Trophoblast cell (in vitro differentiated cells and primary cell): ENCODE results near the gene BCL7C.

ENCODE experiments used
- DNase-seq, 2 donors: peaks; one replicate each; pipeline ENCODE4 v3.0.0-alpha.2; 2016
- H2AFZ ChIP-seq: 2 replicates; pipeline ENCODE4 v1.6.1; 2013; ENCODE audit warnings: low read length, moderate library complexity, mild to moderate bottlenecking; ENCODE audit not compliant: insufficient read depth, poor library complexity
- H2AK5ac ChIP-seq: 2 replicates; pipeline ENCODE4 v1.6.1; 2013; ENCODE audit warnings: mild to moderate bottlenecking, low read length
- H2BK120ac ChIP-seq: 2 replicates; pipeline ENCODE4 v1.6.1; 2013; ENCODE audit warnings: low read length, mild to moderate bottlenecking, moderate library complexity; ENCODE audit not compliant: insufficient read depth, poor library complexity
- H2BK12ac ChIP-seq: 2 replicates; pipeline ENCODE4 v1.6.1; 2013; ENCODE audit warnings: mild to moderate bottlenecking, low read length, moderate library complexity
- H2BK5ac ChIP-seq: 2 replicates; pipeline ENCODE4 v1.6.1; 2013; ENCODE audit warnings: low read length, low read depth, moderate library complexity, mild to moderate bottlenecking; ENCODE audit not compliant: poor library complexity
- H3K14ac ChIP-seq: 2 replicates; pipeline ENCODE4 v1.6.1; 2013; ENCODE audit warnings: mild to moderate bottlenecking, low read length
- H3K18ac ChIP-seq: 2 replicates; pipeline ENCODE4 v1.6.1; 2013; ENCODE audit warnings: mild to moderate bottlenecking, low read length
- H3K23ac ChIP-seq: 2 replicates; pipeline ENCODE4 v1.6.1; 2013; ENCODE audit warnings: low read length
- H3K27ac ChIP-seq: 2 replicates; pipeline ENCODE4 v1.5.1; 2013; ENCODE audit warnings: low read depth, mild to moderate bottlenecking, inconsistent platforms, low read length, moderate library complexity
- H3K27me3 ChIP-seq: 2 replicates; pipeline ENCODE4 v1.6.1; 2013; ENCODE audit warnings: inconsistent platforms, mild to moderate bottlenecking, low read length, moderate library complexity; ENCODE audit not compliant: insufficient read depth
- H3K36me3 ChIP-seq, 2 experiments: 1 replicate in 1 of 2; 2 replicates in 1 of 2; pipeline ENCODE4 v1.6.1; 2013; ENCODE audit warnings: low read length in 2 of 2, mild to moderate bottlenecking in 2 of 2, moderate library complexity in 1 of 2; ENCODE audit not compliant: insufficient read depth in 2 of 2, control insufficient read depth in 1 of 2
- H3K4ac ChIP-seq: 2 replicates; pipeline ENCODE4 v1.6.1; 2013; ENCODE audit warnings: low read depth, mild to moderate bottlenecking, low read length, moderate library complexity
- H3K4me1 ChIP-seq, 2 experiments: 1 replicate in 1 of 2; 2 replicates in 1 of 2; pipeline ENCODE4 v1.6.1; 2013; ENCODE audit warnings: low read length in 2 of 2, mild to moderate bottlenecking in 2 of 2, moderate library complexity in 1 of 2; ENCODE audit not compliant: insufficient read depth in 2 of 2, control insufficient read depth in 1 of 2
- H3K4me2 ChIP-seq: 2 replicates; pipeline ENCODE4 v1.6.1; 2013; ENCODE audit warnings: inconsistent platforms, mild to moderate bottlenecking, low read length, moderate library complexity
- H3K4me3 ChIP-seq: 2 replicates; pipeline ENCODE4 v1.5.1; 2013; ENCODE audit warnings: mild to moderate bottlenecking, low read depth, low read length, inconsistent platforms
- H3K79me1 ChIP-seq: one replicate; pipeline ENCODE4 v1.6.1; 2013; ENCODE audit warnings: low read length
- H3K79me2 ChIP-seq: 2 replicates; pipeline ENCODE4 v1.6.1; 2013; ENCODE audit warnings: low read length, mild to moderate bottlenecking; ENCODE audit not compliant: control insufficient read depth, insufficient read depth, poor library complexity
- H3K9ac ChIP-seq: 2 replicates; pipeline ENCODE4 v1.6.1; 2013; ENCODE audit warnings: mild to moderate bottlenecking, low read length
- H3K9me3 ChIP-seq: 2 replicates; pipeline ENCODE4 v1.6.1; 2013; ENCODE audit warnings: low read depth, mild to moderate bottlenecking, control low read depth, inconsistent platforms, low read length; ENCODE audit not compliant: insufficient read depth
- H4K12ac ChIP-seq: 2 replicates; pipeline ENCODE4 v1.6.1; 2013; ENCODE audit warnings: low read depth, mild to moderate bottlenecking, low read length, moderate library complexity
- H4K8ac ChIP-seq: 2 replicates; pipeline ENCODE4 v1.6.1; 2013; ENCODE audit warnings: low read depth, mild to moderate bottlenecking, low read length, moderate library complexity
- H4K91ac ChIP-seq: one replicate; pipeline ENCODE4 v1.6.1; 2013; ENCODE audit warnings: low read depth, mild to moderate bottlenecking, low read length, moderate library complexity
- WGBS: extraction: QIAGEN DNeasy Blood & Tissue Kit; methylation state at CpG from one replicate; pipeline ENCODE4 v1.1.7; 2013; ENCODE audit warnings: missing lambda C conversion rate; ENCODE audit not compliant: insufficient read length, insufficient coverage; ENCODE audit errors: extremely low coverage; 5-methylcytosine and 5-hydroxymethylcytosine counted together

Gene BCL7C

DNA sequence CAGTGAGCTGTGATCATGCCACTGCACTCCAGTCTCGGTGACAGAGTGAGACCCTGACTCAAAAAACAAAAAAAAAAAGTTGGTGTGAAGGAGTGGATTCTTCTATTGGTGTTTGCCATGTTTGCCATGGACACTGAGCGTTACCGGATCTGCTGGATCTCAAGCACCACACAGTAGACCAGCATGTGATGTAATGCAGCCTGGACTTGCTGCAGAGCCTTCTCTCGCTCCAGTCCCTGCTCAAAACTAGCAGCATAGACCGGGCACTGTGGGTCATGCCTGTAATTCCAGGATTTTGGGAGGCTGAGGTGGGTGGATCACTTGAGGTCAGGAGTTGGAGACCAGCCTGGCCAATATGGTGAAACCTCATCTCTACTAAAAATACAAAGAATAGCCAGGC, 50.4 kb downstream of the BCL7C start:
- H2AFZ ChIP-seq = no peak overlapping the region

DNA sequence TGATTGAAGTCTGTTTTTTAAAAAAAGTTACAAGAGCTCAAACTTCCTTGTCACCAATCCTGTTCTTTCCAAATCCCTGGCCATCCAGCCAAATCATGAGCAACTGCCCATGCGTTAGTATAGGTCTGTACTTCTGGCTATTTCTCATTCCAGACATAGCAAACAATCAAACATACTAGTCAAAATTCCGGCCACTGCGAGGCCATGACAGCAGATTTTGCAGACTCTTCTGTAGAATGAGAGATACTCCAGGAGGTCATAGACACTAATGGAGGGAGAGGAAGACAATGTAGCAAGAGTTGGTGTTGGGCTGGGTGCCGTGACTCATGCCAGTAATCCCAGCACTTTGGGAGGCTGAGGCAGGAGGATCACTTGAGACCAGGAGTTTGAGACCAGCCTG, 50.9 kb downstream of the BCL7C start:
- Histone ChIP-seq H3K79me1 (no peaks in the 10 kb centered on the region), H3K27ac (no peak overlapping the region), H4K12ac (no peak overlapping the region), H3K4me3 (no peak overlapping the region), H4K8ac (no peak overlapping the region), H3K4ac (no peak overlapping the region), H3K27me3 (no peaks in the 10 kb centered on the region), H3K18ac (no peak overlapping the region), H3K23ac (no peak overlapping the region), H2BK5ac (no peak overlapping the region), H3K4me2 (no peak overlapping the region), H3K9ac (no peak overlapping the region), H3K14ac (no peak overlapping the region), H3K79me2 (no peaks in the 10 kb centered on the region), H2BK12ac (no peak overlapping the region), H2BK120ac (no peak overlapping the region), H3K9me3 (no peaks in the 10 kb centered on the region), H3K4me1 (peaks cover 2 to 11% of the 10 kb centered on the region in 2 experiments), H3K36me3 (no peaks in the 10 kb centered on the region), H2AK5ac (no peak overlapping the region), H4K91ac (no peak overlapping the region), H2AFZ (no peak overlapping the region)
- no CpG with 5 or more reads among the region's 4 CpGs for WGBS
- DNase-seq = peak; percentile 87 to 95

More for the DNA sequence above, 50.4 kb downstream of the BCL7C start:
- H2BK5ac ChIP-seq = no peak overlapping the region
- no peak overlapping the region for H3K18ac ChIP-seq
- peak; percentile 79 to 88 for DNase-seq
- H4K91ac ChIP-seq = no peak overlapping the region
- H3K4me3 ChIP-seq = no peak overlapping the region
- peaks cover 2 to 11% of the 10 kb centered on the region in 2 experiments for H3K4me1 ChIP-seq
- no peaks in the 10 kb centered on the region for H3K79me1 ChIP-seq
- no peak overlapping the region for H2BK120ac ChIP-seq
- H3K9ac ChIP-seq = no peak overlapping the region
- H2AK5ac ChIP-seq = no peak overlapping the region
- H3K23ac ChIP-seq = no peak overlapping the region
- H3K4ac ChIP-seq = no peak overlapping the region
- H4K12ac ChIP-seq = no peak overlapping the region
- no peaks in the 10 kb centered on the region for H3K9me3 ChIP-seq
- no peaks in the 10 kb centered on the region for H3K79me2 ChIP-seq
- no peak overlapping the region for H2BK12ac ChIP-seq
- H3K27me3 ChIP-seq = no peaks in the 10 kb centered on the region
- no peak overlapping the region for H3K27ac ChIP-seq
- no peak overlapping the region for H3K14ac ChIP-seq
- no peak overlapping the region for H4K8ac ChIP-seq
- no peak overlapping the region for H3K4me2 ChIP-seq
- WGBS = no CpG with 5 or more reads among the region's 5 CpGs
- no peaks in the 10 kb centered on the region for H3K36me3 ChIP-seq

- DNase-seq = no peak
- Histone ChIP-seq H3K79me2 (no peaks in the 10 kb centered on the region), H3K9ac (no peak overlapping the region), H3K79me1 (no peaks in the 10 kb centered on the region), H3K4ac (no peak overlapping the region), H4K12ac (no peak overlapping the region), H3K36me3 (no peaks in the 10 kb centered on the region), H3K23ac (no peak overlapping the region), H2BK120ac (no peak overlapping the region), H4K8ac (no peak overlapping the region), H2AFZ (no peak overlapping the region), H3K4me2 (no peak overlapping the region), H3K4me1 (peaks cover 7 to 16% of the 10 kb centered on the region in 2 experiments), H2AK5ac (no peak overlapping the region), H2BK5ac (no peak overlapping the region), H3K4me3 (no peak overlapping the region), H3K27ac (no peak overlapping the region), H3K27me3 (no peaks in the 10 kb centered on the region), H2BK12ac (no peak overlapping the region), H3K18ac (no peak overlapping the region), H3K9me3 (no peaks in the 10 kb centered on the region), H3K14ac (no peak overlapping the region), H4K91ac (no peak overlapping the region)
- WGBS = no CpG with 5 or more reads among the region's 9 CpGs
Measured at GRCh38 chr16:30841332-30841731, 52.5 kb downstream of the BCL7C start.

DNA sequence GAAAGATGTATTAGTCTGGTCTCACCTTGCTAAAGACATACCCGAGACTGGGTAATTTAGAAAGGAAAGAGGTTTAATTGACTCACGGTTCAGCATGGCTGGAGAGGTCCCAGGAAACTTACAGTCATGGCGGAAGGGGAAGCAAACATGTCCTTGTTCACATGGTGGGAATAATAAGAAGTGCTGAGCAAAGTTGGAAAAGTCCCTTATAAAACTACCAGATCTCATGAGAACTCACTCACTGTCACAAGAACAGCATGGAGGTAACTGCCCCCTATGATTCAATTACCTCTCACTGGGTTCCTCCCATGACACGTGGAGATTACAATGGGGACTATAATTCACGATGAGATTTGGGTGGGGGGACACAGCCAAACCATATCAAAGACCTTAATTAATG, 53.3 kb downstream of the BCL7C start:
- Histone ChIP-seq H4K91ac (no peak overlapping the region), H2AFZ (no peak overlapping the region), H3K79me2 (no peaks in the 10 kb centered on the region), H3K4me1 (peaks cover 7 to 16% of the 10 kb centered on the region in 2 experiments), H4K12ac (no peak overlapping the region), H3K79me1 (no peaks in the 10 kb centered on the region), H2AK5ac (no peak overlapping the region), H3K27me3 (no peaks in the 10 kb centered on the region), H3K4me3 (no peak overlapping the region), H3K9me3 (no peaks in the 10 kb centered on the region), H3K4ac (no peak overlapping the region), H3K18ac (no peak overlapping the region), H3K23ac (no peak overlapping the region), H4K8ac (no peak overlapping the region), H3K36me3 (no peaks in the 10 kb centered on the region), H2BK120ac (no peak overlapping the region), H3K9ac (no peak overlapping the region), H3K4me2 (no peak overlapping the region), H2BK12ac (no peak overlapping the region), H3K27ac (no peak overlapping the region), H3K14ac (no peak overlapping the region), H2BK5ac (no peak overlapping the region)
- DNase-seq = no peak
- no CpG with 5 or more reads among the region's 5 CpGs for WGBS
